MM.1S (cell line): ENCODE results near the gene EPX.
A peak's percentile ranks its signal among the peaks of the same experiment; 100 is the strongest.

Experiments used
- DNase-seq: peaks from one replicate; pipeline ENCODE4 v3.0.0-alpha.2; 2015
- H2AFZ ChIP-seq: fragments of 300-600 bp; sonication (generic); 2 replicates; pipeline ENCODE4 v1.6.0; 2016; ENCODE audit warnings: antibody characterized with exemption, low read length
- H3F3A ChIP-seq: fragments of 300-600 bp; sonication (generic); 2 replicates; pipeline ENCODE4 v1.6.1; 2016; ENCODE audit warnings: mild to moderate bottlenecking, antibody characterized with exemption, low read length, moderate library complexity, mixed read lengths; ENCODE audit not compliant: insufficient read depth
- H3K27ac ChIP-seq: fragments of 300-600 bp; sonication (generic); 2 replicates; pipeline ENCODE4 v1.5.1; 2016; ENCODE audit warnings: mild to moderate bottlenecking, low read length
- H3K27me3 ChIP-seq: fragments of 300-600 bp; sonication (generic); replicated peaks from 2 replicates; pipeline ENCODE4 v1.6.0; 2016; ENCODE audit warnings: low read length; ENCODE audit not compliant: insufficient read depth
- H3K36me3 ChIP-seq: fragments of 300-600 bp; sonication (generic); replicated peaks from 2 replicates; pipeline ENCODE4 v1.6.1; 2016; ENCODE audit warnings: mild to moderate bottlenecking, low read length, mixed read lengths; ENCODE audit not compliant: insufficient read depth
- H3K4me1 ChIP-seq: fragments of 300-600 bp; sonication (generic); 2 replicates; pipeline ENCODE4 v1.6.1; 2016; ENCODE audit warnings: low read length, mixed read lengths
- H3K4me2 ChIP-seq: fragments of 300-600 bp; sonication (generic); 2 replicates; pipeline ENCODE4 v1.6.0; 2016; ENCODE audit warnings: low read depth, low read length
- H3K4me3 ChIP-seq: fragments of 300-600 bp; sonication (generic); 2 replicates; pipeline ENCODE4 v1.5.1; 2016; ENCODE audit warnings: low read length, mixed read lengths
- H3K79me2 ChIP-seq: fragments of 300-600 bp; sonication (generic); 2 replicates; pipeline ENCODE4 v1.6.1; 2016; ENCODE audit warnings: mixed run types, low read length, mixed read lengths
- H3K9ac ChIP-seq: fragments of 300-600 bp; sonication (generic); 2 replicates; pipeline ENCODE4 v1.6.1; 2016; ENCODE audit warnings: low read length, mixed read lengths
- H3K9me2 ChIP-seq: fragments of 300-600 bp; sonication (generic); replicated peaks from 2 replicates; pipeline ENCODE4 v1.6.1; 2016; ENCODE audit warnings: mild to moderate bottlenecking, low read length, mixed read lengths; ENCODE audit not compliant: insufficient read depth
- H3K9me3 ChIP-seq: fragments of 300-600 bp; sonication (generic); replicated peaks from 2 replicates; pipeline ENCODE4 v1.6.1; 2016; ENCODE audit warnings: mild to moderate bottlenecking, low read length, mixed read lengths; ENCODE audit not compliant: insufficient read depth
- H4K20me1 ChIP-seq: fragments of 300-600 bp; sonication (generic); 2 replicates; pipeline ENCODE4 v1.6.1; 2016; ENCODE audit warnings: mild to moderate bottlenecking, low read length, moderate library complexity, mixed read lengths; ENCODE audit not compliant: insufficient read depth
- EZH2 ChIP-seq: fragments of 300-600 bp; sonication (generic); optimal IDR thresholded peaks from 2 replicates; pipeline ENCODE3; 2017; ENCODE audit warnings: low read depth, mild to moderate bottlenecking, antibody characterized with exemption, low read length, mixed read lengths
- EZH2phosphoT487 ChIP-seq: fragments of 300-600 bp; sonication (generic); IDR thresholded peaks from 2 replicates; pipeline ENCODE4 v1.6.1; 2018; ENCODE audit warnings: antibody characterized with exemption, low read length
- TF ChIP-seq, protein P1 (sequence below): fragments of 300-600 bp; sonication (generic); IDR thresholded peaks from 2 replicates; pipeline ENCODE4 v1.5.1; 2016; ENCODE audit warnings: antibody characterized with exemption, low read length, mixed read lengths

Gene EPX

DNA sequence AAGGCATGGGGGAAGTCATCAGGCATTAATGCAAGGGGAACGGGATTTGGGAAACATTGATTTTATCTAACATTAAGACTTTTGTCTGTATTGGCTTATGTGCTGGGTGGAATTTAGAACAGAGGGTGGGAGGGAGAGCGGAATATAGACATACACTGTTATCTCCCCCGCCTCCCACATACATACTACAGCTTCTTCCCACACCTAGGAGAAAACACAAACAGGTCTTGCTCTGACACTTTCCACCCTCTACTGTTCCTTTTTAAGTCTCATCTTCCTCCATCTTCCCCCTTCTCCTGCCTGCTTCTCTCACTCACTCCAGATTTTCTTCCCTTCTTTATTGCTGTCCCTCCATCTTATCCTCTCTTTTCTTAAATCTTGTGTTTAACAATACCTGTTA is 43.9 kb upstream of the EPX start:
- Histone ChIP-seq H2AFZ (no peak overlapping the region), H4K20me1 (no peaks in the 10 kb centered on the region), H3F3A (no peaks in the 10 kb centered on the region), H3K4me3 (no peak overlapping the region), H3K9ac (no peak overlapping the region), H3K4me2 (no peak overlapping the region), H3K27ac (no peak overlapping the region), H3K36me3 (no peaks in the 10 kb centered on the region), H3K9me3 (no peaks in the 10 kb centered on the region; the same call in 1 of the 2 replicates), H3K9me2 (no peaks in the 10 kb centered on the region), H3K4me1 (peaks cover 13% of the 10 kb centered on the region), H3K27me3 (no peaks in the 10 kb centered on the region; the same call in 1 of the 2 replicates), H3K79me2 (no peaks in the 10 kb centered on the region)
- TF ChIP-seq EZH2 (no peak), EZH2phosphoT487 (no peak)
- TF ChIP-seq, protein P1, sequence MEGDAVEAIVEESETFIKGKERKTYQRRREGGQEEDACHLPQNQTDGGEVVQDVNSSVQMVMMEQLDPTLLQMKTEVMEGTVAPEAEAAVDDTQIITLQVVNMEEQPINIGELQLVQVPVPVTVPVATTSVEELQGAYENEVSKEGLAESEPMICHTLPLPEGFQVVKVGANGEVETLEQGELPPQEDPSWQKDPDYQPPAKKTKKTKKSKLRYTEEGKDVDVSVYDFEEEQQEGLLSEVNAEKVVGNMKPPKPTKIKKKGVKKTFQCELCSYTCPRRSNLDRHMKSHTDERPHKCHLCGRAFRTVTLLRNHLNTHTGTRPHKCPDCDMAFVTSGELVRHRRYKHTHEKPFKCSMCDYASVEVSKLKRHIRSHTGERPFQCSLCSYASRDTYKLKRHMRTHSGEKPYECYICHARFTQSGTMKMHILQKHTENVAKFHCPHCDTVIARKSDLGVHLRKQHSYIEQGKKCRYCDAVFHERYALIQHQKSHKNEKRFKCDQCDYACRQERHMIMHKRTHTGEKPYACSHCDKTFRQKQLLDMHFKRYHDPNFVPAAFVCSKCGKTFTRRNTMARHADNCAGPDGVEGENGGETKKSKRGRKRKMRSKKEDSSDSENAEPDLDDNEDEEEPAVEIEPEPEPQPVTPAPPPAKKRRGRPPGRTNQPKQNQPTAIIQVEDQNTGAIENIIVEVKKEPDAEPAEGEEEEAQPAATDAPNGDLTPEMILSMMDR: no peak
- no peak for DNase-seq

DNA sequence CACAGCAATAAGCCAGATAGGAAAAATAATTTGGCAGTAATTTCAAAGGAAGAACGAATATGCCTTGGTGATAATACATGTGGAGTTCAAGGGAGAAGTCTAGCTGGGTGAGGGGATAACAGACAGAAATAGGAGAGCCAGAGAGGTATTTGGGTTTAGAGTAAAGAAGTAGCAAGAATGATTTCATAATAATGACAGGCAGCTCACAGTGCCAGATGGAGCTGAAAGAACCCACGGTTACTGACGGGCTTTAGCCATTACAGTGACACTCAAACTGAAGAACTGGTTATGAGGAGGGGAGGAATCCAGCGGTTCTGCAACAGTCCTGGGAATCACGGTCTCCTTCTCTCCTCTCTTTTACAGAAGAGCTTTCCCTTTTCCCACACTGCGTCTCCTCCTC is 42.1 kb upstream of the EPX start:
- Histone ChIP-seq H3K79me2 (no peaks in the 10 kb centered on the region), H4K20me1 (no peaks in the 10 kb centered on the region), H3K4me3 (no peak overlapping the region), H3K9me2 (no peaks in the 10 kb centered on the region), H3K4me2 (no peak overlapping the region), H3K4me1 (peaks cover 19% of the 10 kb centered on the region), H2AFZ (no peak overlapping the region), H3K9ac (no peak overlapping the region), H3K9me3 (no peaks in the 10 kb centered on the region), H3F3A (no peaks in the 10 kb centered on the region), H3K27me3 (no peaks in the 10 kb centered on the region; the same call in 1 of the 2 replicates), H3K27ac (no peak overlapping the region), H3K36me3 (no peaks in the 10 kb centered on the region)
- TF ChIP-seq EZH2: no peak
- TF ChIP-seq, protein P1: no peak
- no peak for TF ChIP-seq EZH2phosphoT487
- no peak for DNase-seq

DNA sequence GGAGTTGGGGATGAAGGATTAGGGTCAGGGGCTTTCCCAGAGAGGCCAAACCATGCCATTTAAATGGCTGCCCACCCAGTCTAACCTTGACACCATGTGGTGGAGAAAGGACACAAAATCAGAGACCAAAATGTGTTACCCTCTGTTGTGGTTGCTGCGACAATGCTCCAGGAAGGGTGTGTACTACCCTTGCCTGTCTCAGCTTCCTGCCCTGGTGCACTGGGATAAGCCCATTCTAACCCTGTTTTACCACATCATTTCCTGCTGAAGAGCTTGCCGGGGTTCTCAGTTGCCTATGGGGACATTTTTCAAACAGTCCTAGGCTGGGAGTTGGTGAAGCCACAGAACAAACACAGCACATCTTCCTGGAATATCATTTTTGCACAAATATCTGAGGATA is 39.5 kb upstream of the EPX start:
- peak; percentile 77 for DNase-seq
- no peaks in the 10 kb centered on the region for H3K36me3 ChIP-seq
- H3K4me3 ChIP-seq: peak overlapping the region; percentile 15; the same call in 1 of the 2 replicates
- TF ChIP-seq EZH2: no peak
- TF ChIP-seq, protein P1: no peak
- TF ChIP-seq EZH2phosphoT487: no peak
- no peaks in the 10 kb centered on the region for H3K27me3 ChIP-seq
- no peaks in the 10 kb centered on the region for H4K20me1 ChIP-seq
- H3K9ac ChIP-seq: no peak overlapping the region
- peaks cover 19% of the 10 kb centered on the region for H3K4me1 ChIP-seq
- H3K79me2 ChIP-seq: no peaks in the 10 kb centered on the region
- H3K4me2 ChIP-seq: peak overlapping the region; percentile 71
- H3K9me3 ChIP-seq: no peaks in the 10 kb centered on the region
- H3K27ac ChIP-seq: peak overlapping the region; percentile 53; the same call in 1 of the 2 replicates
- H3F3A ChIP-seq: no peaks in the 10 kb centered on the region
- H3K9me2 ChIP-seq: no peaks in the 10 kb centered on the region
- peak overlapping the region; percentile 55 for H2AFZ ChIP-seq
